SK-N-SH (cell line): ENCODE results near the gene OGFOD1. TPM values are rescaled to one million over a fixed set of nuclear protein-coding genes. Genes with fewer than 3 reads are reported as not detected.

Experiments used
- CHD2 ChIP-seq: fragments of 150-350 bp; IDR thresholded peaks from 2 replicates; pipeline ENCODE4 v1.6.1; 2018; ENCODE audit warnings: low read length; ENCODE audit not compliant: partially characterized antibody
- ELF1 ChIP-seq: IDR thresholded peaks from 2 replicates; pipeline ENCODE4 v1.4.0; 2012
- EP300 ChIP-seq, 2 experiments: IDR thresholded peaks; 2 replicates each; pipeline versions ENCODE4 v1.4.0 to v1.6.1; 2012; ENCODE audit warnings: borderline replicate concordance in 1 of 2, low read depth in 1 of 2, low read length in 1 of 2
- EZH2phosphoT487 ChIP-seq: fragments of 200-600 bp; sonication (generic); IDR thresholded peaks from 2 replicates; pipeline ENCODE4 v1.6.1; 2017; ENCODE audit warnings: low read depth, mixed run types, mild to moderate bottlenecking, antibody characterized with exemption, moderate library complexity, borderline replicate concordance
- FOSL2 ChIP-seq: IDR thresholded peaks from 2 replicates; pipeline ENCODE4 v1.4.0; 2012; ENCODE audit warnings: low read depth, mild to moderate bottlenecking, moderate library complexity, borderline replicate concordance
- FOXJ3 ChIP-seq: sonication (generic); formaldehyde crosslinking; IDR thresholded peaks from 2 replicates; pipeline ENCODE4 v1.5.1; 2020; ENCODE audit warnings: mild to moderate bottlenecking, missing genetic modification reagents
- FOXM1 ChIP-seq: IDR thresholded peaks from 2 replicates; pipeline ENCODE4 v1.4.0; 2012; ENCODE audit warnings: low read depth, mild to moderate bottlenecking
- GABPA ChIP-seq: IDR thresholded peaks from 2 replicates; pipeline ENCODE4 v1.4.0; 2012; ENCODE audit warnings: low read depth, mild to moderate bottlenecking
- IRF3 ChIP-seq: fragments of 150-350 bp; IDR thresholded peaks from 2 replicates; pipeline ENCODE4 v1.6.1; 2016; ENCODE audit warnings: mild to moderate bottlenecking, low read depth, low read length
- JUND ChIP-seq: IDR thresholded peaks from 2 replicates; pipeline ENCODE4 v1.4.0; 2012
- MAX ChIP-seq: IDR thresholded peaks from 2 replicates; pipeline ENCODE4 v1.4.0; 2012; ENCODE audit warnings: low read depth
- MEF2A ChIP-seq: IDR thresholded peaks from 2 replicates; pipeline ENCODE4 v1.4.0; 2012; ENCODE audit warnings: low read depth, borderline replicate concordance
- MXI1 ChIP-seq: IDR thresholded peaks from 2 replicates; pipeline ENCODE4 v1.6.1; 2012; ENCODE audit warnings: mild to moderate bottlenecking, low read depth, low read length, improper control_type of control experiment
- NFIC ChIP-seq: IDR thresholded peaks from 2 replicates; pipeline ENCODE4 v1.4.0; 2012; ENCODE audit warnings: borderline replicate concordance
- POLR2AphosphoS5 ChIP-seq: IDR thresholded peaks from 2 replicates; pipeline ENCODE4 v1.6.1; 2012; ENCODE audit warnings: low read depth, low read length
- RAD21 ChIP-seq: IDR thresholded peaks from 2 replicates; pipeline ENCODE4 v1.6.1; 2012; ENCODE audit warnings: mild to moderate bottlenecking, low read length
- RCOR1 ChIP-seq: fragments of 150-350 bp; IDR thresholded peaks from 2 replicates; pipeline ENCODE4 v1.6.1; 2017; ENCODE audit warnings: antibody characterized with exemption, low read length
- RFX5 ChIP-seq: IDR thresholded peaks from 2 replicates; pipeline ENCODE4 v1.6.1; 2012; ENCODE audit warnings: mild to moderate bottlenecking, improper control_type of control experiment, low read length
- RXRA ChIP-seq: IDR thresholded peaks from 2 replicates; pipeline ENCODE4 v1.4.0; 2012; ENCODE audit warnings: low read depth, mild to moderate bottlenecking, borderline replicate concordance
- TEAD4 ChIP-seq: IDR thresholded peaks from 2 replicates; pipeline ENCODE4 v1.4.0; 2012; ENCODE audit warnings: mild to moderate bottlenecking, borderline replicate concordance; ENCODE audit not compliant: insufficient read depth
- USF2 ChIP-seq: fragments of 150-350 bp; IDR thresholded peaks from 2 replicates; pipeline ENCODE4 v1.6.1; 2017; ENCODE audit warnings: antibody characterized with exemption, low read length, low read depth, borderline replicate concordance
- YY1 ChIP-seq: IDR thresholded peaks from 2 replicates; pipeline ENCODE4 v1.4.0; 2012; ENCODE audit warnings: low read depth, mild to moderate bottlenecking
- ZBTB33 ChIP-seq: IDR thresholded peaks from 2 replicates; pipeline ENCODE4 v1.4.0; 2012; ENCODE audit warnings: low read depth, borderline replicate concordance
- polyA plus RNA-seq, 3 experiments: library from polyadenylated mRNA; depleted of rRNA; stranded (reverse); fragments of >200 nt; gene quantifications; 2 replicates each; pipeline ENCODE4 v1.2.3, GENCODE V29; 2012

OGFOD1 gene
- polyA plus RNA-seq, 1 of the 3 experiments (the other 2 are of a cell fraction) = 35.6 TPM

DNA sequence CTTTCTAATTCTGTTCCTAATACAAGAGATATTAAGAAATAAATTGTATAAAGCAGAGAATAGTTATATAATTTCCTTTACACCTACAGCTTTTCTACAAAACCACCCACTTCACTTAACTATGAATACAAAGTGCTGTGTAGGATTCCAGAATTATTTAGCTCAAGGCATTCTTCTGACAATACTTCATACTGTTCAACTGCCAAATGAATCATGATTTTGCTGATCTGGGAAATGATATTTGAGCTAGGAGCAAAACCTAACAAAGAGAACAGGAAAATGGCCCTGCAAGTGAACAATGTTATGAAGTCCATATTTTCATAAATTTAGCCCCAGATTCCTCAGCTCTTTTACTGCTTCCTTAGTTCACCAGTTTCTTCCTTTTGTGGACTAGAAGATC is 55.6 kb downstream of the OGFOD1 start (continued):
- TF ChIP-seq IRF3 (no peak), RAD21 (no peak), NFIC (peak; percentile 62), TEAD4 (no peak), RXRA (no peak), EZH2phosphoT487 (no peak), POLR2AphosphoS5 (no peak), RCOR1 (no peak), FOXJ3 (CRISPR knock-in tag) (no peak), GABPA (no peak), MAX (no peak), RFX5 (no peak), CHD2 (no peak), USF2 (no peak), MXI1 (no peak), YY1 (peak; percentile 32; the same call in 1 of the 2 replicates), FOXM1 (no peak), FOSL2 (peak; percentile 68), ZBTB33 (no peak), ELF1 (no peak), EP300 (IDR thresholded peaks at IDR 0.05; ENCODE audit: borderline replicate concordance in 1 of 2, low read depth in 1 of 2, low read length in 1 of 2) (no peak), MEF2A (no peak), JUND (peak; percentile 70)
- TF ChIP-seq, all 33 proteins: peak for 6
